Panc1 (cell line): Measurements from ENCODE around the gene KLHL4.

Source experiments
- CTCF ChIP-seq: fragments of 450-650 bp; IDR thresholded peaks from 2 replicates; pipeline ENCODE4 v1.5.1; 2017; ENCODE audit warnings: mild to moderate bottlenecking
- POLR2AphosphoS5 ChIP-seq: IDR thresholded peaks from 2 replicates; pipeline ENCODE4 v1.6.1; 2012; ENCODE audit warnings: mild to moderate bottlenecking, low read depth, low read length, moderate library complexity
- REST ChIP-seq, 2 experiments: IDR thresholded peaks; 2 replicates each; pipeline ENCODE4 v1.6.1; 2011 to 2012; ENCODE audit warnings: low read depth in 2 of 2, control low read depth in 1 of 2, low read length in 1 of 2, mild to moderate bottlenecking in 1 of 2, moderate library complexity in 1 of 2; ENCODE audit not compliant: insufficient read depth in 1 of 2
- SIN3A ChIP-seq: IDR thresholded peaks from 2 replicates; pipeline ENCODE4 v1.6.1; 2012; ENCODE audit warnings: low read depth, mild to moderate bottlenecking, low read length, moderate library complexity, borderline replicate concordance; ENCODE audit not compliant: insufficient read depth

- TF ChIP-seq POLR2AphosphoS5 (no peak), CTCF (no peak), REST (IDR thresholded peaks at IDR 0.05; ENCODE audit: insufficient read depth in 1 of 2, low read depth in 2 of 2, low read length in 1 of 2) (no peak), SIN3A (no peak)
Measured at GRCh38 chrX:87710580-87710979, 193.0 kb downstream of the KLHL4 start.
